Measurements from ENCODE around the gene TRPC4AP.
A peak's percentile ranks its signal among the peaks of the same experiment; 100 is the strongest.
"Not testable (repeated sequence)": the region's sequence is repeated elsewhere in the genome, so short reads cannot be mapped to it uniquely, and the experiment has no call there.

Gene TRPC4AP

DNA sequence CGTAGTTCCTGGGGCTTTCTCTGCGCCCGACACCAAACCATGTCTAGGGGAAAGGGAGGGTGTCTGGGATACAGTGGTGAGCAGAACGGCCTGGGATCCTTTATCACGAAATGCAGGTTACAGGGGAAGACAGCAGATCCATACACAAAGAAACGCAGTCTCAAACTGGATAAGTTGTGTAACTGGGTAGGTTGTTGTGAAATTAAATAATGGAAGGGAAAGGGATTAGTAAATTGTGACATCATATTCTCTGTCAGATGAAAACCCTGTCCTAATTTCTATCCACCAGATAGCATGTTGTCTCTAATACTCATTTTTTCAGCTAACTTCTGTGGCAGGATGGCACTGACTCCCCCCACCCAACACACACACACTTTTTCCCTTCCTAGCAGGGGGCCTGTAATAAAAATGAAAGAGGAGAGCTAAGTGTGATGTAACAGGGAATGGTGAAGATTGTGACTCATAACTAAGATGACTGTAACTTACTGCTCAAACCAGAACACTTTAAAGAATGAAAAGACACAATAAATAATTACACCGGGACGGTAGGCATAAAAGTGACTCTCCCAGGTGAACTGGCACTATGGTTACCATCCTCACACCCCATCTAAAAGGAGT, 769 bp upstream of the TRPC4AP start:
- peak in 2 of 3 experiments; percentile 67 to 79 for DNase-seq

DNA sequence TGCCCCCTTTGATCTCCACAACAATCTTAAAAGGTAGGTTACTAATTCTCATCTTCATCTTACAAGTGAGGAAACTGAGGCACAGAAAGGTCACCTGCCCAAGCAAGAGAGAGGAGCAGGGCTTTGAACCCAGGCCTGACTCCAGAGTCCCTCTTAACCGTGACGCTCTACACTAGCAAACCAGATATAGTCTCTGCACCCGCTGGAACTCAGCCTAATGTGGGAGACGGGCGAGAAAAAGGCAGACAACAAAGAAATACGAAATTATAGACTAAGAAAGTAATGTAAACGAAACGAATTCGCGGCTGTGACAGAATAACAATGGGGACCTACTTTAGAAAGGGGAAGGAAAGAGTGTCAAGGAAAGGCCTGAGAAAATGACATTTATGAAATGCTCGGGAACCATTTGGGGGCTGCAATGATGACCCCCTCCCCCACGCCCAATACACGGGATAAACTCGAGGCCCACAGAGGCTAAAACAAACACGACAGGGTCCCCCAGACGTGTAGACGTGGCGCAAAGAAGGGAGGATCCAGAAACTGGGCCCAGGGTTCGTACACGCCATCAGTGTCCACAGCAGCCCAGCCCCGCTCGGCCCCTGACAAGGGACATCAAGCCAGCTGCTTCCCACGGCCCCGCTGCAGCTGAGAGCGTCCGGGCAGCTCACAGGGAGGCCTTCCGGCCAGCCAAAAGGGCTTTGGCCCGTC, 637 bp downstream of the TRPC4AP start:
- DNase-seq, result peak in 2 of 3 experiments; percentile 32 to 58

DNA sequence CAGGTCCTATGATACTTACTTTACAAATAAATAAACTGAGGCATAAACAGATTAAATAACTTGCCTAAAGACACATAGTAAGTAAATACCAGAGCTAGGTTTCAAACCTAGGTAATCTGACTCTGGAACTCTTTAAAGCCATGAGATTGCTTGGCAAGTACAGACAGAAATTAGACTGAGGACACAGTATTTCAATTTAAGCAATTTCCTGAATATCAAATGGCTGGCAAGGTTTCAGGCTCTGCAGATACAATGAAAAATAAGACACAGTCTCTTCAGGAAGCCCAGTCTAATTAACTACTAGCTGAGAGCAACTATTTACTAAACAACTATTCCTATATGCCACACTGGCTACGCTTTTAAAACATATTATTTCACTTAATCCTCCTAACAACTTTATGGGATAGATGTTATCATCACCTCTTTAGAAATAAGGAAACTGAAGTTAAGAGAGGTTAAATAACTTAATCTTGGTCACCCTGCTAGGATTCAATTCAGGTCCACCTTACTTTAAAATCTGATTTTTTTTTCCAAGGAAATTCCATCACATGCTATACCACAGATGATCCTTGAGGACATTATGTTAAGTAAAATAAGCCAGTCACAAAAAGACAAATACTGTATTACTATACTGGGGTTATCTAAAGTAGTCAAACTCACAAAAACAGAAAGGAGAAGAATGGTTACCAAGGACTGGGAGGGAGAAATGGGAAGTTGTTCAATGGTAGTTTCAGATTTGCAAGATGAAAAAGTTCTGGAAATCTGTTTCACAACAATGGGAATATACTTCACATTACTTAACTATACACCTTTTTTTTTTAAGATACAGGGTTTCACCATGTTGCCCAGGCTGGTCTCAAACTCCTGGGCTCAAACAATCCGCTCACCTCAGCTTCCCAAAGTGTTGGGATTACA, 4.1 kb downstream of the TRPC4AP start:
- DNase-seq, result no peak

DNA sequence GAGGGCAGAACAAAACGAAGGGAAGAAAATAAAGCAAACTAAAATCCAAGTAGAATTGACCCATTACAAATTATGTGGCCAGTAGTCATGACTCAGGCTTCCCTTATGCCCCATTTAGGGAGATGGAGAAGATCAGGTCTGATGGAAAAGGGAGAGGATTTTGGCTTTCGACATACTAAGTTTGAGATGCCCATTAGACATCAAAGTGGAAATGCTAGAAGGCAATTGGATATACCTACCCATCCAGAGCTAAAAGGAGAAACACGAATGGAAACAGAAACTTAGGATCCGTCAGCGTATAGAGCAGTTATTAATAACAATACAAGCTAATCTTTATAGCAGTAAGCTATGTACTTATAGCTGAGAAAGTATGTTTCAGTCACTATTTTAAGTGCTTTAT, 4.8 kb downstream of the TRPC4AP start:
- no peak for DNase-seq

DNA sequence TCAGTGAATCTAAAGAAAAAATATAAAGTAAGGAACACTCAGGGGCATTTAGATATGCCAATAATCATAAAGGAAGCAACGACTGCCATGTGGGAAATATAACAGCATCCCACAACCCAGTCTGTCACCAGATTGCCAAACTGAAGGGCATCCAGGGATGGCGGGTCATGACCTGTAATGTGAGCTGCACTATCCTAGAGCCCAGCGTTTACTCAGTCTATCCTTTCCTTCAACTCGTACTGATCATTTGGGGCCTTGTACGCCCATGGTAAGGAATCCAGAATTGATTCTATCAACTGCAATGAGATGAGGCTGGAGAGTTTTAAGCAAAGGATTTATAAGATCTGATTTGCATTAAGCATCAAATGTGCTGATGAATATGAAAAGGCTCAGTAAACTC, 5.3 kb downstream of the TRPC4AP start:
- no peak for DNase-seq

DNA sequence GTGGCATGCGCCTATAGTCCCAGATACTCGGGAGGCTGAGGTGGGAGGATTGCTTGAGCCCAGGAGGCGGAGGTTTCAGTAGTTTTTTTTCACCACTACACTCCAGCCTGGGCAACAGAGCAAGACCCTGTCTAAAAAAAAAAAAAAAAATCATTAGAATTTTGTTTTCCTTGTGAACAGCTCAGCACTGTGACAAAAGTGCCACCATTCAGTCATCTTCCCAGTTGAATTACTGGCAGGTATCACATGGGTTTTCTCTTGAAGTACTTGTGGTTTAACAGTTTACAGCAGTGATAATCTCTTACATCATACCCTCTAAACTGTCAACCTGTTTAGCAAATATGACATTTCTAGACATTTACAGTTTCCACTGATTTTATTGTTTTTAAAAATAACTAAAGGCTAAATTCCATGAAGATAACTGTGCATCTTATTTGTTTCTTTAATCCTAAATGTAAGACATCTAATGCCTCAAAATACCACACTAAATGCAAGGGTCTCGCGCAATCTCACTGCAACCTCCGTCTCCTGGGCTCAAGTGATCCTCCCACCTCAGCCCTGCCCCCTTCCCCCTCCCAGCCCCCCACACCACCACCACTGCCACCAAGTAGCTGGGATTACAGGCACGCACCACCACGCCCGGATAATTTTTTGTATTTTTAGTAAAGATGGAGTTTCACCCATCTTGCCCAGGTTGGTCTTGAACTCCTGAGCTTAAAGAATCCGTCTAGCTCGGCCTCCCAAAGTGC, 7.0 kb downstream of the TRPC4AP start:
- no peak for DNase-seq

DNA sequence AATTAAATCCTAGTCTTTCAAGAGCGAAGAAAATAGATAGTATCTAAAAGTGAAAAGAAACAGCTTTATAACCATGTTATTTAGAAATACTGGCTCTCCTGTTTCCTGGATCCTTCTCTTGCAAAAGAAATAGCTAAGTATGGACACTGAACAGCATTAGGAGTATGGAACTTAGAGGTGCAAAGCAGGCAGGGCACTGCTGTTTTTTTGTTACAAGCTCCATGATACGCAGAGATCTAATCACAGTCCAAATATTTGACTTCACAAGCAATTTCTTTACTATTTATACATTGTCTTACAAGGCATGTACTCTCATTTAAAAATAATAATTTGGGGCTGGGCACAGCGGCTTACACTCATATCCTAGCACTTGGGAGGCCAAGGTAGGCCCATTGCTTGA, 7.6 kb downstream of the TRPC4AP start:
- no peak for DNase-seq

DNA sequence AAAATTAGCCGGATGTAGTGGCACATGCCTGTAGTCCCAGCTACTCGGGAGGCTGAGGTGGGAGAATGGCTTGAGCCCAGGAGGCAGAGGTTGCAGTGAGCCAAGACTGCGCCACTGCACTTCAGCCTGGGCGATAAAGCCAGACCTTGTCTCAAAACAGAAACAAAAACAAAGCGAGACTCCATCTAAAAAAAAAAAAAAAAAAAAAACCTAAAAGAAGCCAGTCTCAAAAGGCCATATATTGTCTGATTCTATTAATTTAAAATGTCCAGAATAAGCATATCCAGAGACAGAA, 12.3 kb downstream of the TRPC4AP start:
- not testable (repeated sequence) for DNase-seq

DNA sequence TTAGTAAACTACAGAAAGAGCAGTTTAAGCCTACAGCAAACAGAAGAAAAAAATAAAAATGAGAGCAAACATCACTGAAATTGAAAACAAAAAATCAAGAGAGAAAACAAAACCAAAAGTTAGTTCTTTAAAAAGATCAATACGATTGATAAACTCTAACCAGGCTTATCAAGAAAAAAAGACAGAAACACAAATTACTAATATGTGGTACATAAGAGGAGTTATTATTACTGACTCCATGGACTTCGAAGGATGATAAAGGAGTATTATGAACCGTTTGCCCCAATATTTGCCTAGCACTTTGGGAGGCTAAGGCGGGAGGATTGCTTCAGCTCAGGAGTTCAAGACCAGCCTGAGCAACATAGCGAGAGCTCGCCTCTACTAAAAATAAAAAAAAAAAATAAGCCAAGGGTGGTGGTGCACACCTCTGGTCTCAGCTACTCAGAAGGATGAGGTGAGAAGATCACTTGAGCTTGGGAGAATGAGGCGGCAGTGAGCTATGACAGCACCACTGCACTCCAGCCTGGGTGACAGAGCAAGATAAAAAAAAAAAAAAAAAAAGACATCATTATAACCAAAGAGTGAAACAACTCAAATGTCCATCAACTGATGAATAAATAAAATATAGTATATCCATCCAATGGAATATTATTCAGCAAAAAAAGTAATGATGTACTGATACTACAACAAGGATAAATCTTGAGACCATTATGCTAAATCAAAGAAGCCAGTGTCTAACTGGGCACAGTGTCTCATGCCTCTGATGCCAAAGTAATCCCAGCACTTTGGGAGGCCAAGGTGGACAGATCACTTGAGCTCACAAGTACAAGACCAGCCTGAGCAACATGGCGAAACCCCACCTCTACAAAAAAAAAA, 12.9 kb downstream of the TRPC4AP start:
- DNase-seq, result no peak

DNA sequence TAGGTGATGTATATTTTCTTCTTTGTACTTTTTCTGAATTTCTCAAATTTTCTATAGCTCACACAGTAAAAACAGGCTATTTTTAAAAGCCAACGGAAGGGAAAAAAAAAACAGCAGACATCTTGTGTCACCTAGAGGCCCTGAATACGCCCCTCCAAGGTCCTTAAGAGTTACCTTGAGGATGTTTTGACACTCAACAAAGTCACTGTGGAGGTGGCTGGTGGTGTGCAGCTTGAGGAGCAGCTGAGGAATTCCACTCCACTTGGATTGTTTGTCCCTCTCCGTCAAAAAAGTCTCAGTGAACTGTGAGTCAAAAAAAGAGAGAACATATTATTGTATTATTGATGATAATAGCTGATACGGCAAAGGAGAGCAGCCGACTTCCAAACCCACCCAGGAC, 14.7 kb downstream of the TRPC4AP start:
- DNase-seq, result no peak

DNA sequence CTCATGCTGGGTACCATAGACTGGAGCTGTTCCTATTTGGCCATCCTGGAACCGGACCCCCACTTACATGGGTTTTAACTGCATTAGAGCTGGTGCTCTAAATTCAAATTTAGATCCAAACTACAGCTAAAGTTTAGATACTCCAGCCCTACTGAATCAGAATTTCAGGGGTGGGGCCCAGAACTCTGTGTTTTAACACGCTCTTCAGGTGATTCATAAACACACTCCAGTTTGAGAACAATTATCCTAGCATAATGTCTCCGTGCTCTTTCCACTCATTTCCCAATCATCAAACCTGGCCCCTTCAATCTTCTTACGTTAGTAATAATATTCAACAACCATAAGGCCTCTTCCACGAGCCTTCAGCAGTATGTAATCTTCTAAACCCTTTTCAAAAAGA, 15.3 kb downstream of the TRPC4AP start:
- no peak for DNase-seq

DNA sequence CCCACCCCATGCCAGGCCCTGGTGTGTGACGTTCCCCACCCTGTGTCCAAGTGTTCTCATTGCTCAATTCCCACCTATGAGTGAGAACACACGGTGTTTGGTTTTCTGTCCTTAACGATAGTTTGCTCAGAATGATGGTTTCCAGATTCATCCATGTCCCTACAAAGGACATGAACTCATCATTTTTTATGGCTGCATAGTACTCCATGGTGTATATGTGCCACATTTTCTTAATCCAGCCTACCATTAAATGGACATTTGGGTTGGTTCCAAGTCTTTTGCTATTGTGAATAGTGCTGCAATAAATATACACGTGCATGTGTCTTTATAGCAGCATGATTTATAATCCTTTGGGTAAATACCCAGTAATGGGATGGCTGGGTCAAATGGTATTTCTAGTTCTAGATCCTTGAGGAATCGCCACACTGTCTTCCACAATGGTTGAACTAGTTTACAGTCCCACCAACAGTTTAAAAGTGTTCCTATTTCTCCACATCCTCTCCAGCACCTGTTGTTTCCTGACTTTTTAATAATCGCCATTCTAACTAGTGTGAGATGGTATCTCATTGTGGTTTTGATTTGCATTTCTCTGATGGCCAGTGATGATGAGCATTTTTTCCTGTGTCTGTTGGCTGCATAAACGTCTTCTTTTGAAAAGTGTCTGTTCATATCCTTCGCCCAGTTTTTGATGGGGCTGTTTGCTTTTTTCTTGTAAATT, 21.0 kb downstream of the TRPC4AP start:
- DNase-seq, result not testable (repeated sequence)

DNA sequence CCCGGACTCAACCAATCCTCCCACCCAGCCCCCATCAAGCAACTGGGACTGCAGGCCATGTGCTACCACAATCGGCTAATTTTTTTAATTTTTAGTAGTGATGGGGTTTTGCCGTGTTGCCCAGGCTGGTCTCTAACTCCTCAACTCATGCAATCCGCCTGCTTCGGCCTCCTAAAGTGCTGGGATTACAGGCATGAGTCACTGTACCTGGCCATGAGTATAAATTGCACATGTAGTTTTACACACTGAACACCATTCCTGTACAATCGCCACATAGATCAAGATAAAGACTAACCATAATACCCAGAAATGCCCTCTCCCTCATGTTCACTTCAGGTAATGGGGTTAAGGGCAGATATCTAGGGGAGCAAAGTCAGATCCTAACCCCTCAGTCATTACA, 26.4 kb downstream of the TRPC4AP start:
- DNase-seq, result no peak

DNA sequence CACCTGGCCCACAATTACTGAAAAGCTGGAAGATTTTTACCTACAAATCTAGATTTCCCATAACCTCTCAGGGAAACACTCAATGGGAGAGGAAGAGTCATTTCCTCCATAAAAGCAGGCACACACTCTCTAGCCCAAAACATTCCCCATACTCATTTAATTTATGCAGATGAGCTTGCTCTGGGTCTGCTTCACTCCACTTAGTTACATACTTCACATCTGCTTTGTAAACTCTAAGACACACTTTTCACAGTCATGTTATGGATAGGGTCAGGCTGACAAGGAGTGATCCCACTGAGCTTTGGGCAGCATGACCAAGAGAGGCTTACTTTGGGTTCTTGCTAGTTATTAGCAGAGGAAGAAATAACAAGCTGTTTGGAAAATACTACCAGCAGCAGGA, 27.4 kb downstream of the TRPC4AP start:
- DNase-seq, result no peak

DNA sequence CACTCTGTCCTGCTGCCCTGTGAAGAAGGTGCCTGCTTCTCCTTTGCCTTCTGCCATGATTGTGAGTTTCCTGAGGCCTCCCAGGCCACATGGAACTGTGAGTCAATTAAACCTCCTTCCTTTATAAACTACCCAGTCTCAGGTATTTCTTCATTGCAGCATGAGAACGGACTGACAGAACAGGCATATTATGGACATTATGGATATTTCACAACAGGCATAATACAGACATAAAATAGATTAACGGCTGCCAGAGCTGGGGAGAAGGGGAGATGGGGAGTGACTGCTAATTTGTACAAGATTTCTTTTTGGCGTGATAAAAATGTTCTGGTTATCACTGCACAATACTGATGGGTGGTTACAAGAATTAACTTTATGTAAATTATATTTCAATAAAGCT, 29.4 kb downstream of the TRPC4AP start:
- DNase-seq, result no peak

DNA sequence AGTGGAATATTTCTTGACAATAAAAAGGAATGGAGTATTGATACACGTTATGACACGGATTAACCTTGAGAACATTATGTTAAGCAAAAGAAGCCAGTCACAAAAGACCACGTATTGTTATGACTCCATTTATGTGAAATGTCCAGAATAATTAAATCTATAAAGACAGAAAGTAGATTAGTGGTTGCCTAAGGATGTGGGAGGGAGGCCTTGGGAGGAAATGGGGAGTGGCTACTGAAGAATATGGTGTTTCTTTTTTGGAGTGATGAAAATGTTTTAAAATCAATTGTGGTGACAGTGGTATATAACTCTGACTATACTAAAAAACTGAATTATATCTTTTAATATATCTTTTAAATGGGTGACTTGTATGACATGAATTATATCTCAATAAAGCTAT, 30.1 kb downstream of the TRPC4AP start:
- DNase-seq, result no peak

DNA sequence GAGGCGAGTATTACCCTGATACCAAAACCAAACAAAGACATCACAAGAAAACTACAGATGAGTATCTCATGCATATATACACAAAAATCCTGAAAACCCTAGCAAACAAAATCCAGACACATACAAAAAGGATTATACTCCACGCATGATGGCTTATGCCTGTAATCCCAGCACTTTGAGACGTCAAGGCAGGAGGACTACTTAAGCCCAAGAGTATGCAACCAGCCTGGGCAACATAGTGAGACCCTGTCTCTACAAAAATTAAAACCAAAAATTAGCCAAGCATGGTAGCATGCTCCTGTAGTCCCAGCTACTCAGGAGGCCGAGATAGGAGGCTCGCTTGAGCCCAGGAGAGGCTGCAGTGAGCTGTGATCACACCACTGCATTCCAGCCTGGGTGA, 32.4 kb downstream of the TRPC4AP start:
- no peak for DNase-seq

DNA sequence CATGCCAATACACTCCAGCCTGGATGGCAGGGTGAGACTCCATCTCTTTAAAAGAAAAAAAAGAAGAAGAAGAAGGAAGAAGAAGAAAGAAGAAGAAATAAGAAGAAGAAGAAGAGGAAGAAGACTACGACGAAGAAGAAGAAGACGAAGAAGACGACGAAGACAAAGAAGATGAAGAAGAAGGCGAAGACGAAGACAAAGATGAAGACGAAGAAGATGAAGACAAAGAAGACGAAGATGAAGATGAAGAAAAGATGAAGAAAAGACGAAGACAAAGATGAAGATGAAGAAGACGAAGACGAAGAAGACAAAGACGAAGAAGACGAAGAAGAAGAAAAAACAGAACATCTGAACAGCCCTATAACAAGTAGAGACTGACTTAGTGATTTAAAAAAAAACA, 33.0 kb downstream of the TRPC4AP start:
- DNase-seq, result no peak

DNA sequence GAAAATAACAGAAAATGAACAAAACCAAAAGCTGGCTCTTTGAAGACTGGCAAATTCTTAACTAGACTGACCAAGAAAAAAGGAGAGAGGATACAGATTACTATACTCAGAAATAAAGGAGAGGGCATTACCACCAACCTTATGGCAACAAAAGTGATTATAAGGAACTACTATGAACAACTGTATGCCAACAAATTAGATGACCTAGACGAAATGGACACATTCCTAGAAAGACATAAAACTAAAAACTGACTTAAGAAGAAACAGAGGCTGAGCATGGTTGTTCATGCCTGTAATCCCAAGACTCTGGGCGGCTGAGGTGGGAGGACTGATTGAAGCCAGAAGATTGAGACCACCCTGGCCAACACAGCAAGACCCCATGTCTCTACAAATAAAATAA, 33.5 kb downstream of the TRPC4AP start:
- no peak for DNase-seq

DNA sequence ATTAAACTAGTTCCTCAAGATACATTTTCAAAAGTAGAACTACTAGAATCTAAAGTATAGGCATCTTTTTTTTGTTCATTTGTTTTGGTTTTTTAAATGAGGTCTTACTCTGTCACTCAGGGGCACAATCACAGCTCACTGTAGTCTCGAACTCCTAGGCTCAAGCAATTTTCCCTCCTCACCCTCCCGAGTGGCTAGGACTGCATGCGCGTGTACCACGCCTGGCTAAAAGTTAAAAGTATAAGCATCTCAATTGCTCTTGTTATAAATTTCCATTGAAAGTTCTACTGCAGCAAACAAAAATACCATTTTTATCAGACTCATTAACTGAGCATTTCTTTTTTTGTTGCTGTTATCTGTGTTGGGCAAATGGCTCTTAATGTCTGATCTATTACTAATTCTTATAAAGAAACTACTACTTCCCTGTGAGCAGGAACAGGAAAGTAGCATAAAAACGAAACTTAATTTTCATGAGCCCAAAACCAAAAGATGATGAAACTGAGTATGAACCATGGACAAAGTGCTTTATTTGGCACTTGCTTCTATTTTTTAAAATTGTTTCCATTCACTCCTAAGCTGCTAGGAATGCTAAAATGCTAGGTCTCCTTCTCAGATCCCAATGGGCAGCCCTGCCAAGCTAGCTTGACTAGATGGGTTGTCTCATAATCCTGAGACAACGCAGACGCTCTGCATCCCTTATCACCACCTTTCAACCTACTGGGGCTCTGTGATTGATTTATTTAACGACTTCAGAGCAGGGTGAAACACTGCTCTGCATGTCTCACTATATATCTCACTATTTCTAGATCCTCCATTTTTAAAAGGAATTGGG, 36.9 kb downstream of the TRPC4AP start:
- no peak for DNase-seq

DNA sequence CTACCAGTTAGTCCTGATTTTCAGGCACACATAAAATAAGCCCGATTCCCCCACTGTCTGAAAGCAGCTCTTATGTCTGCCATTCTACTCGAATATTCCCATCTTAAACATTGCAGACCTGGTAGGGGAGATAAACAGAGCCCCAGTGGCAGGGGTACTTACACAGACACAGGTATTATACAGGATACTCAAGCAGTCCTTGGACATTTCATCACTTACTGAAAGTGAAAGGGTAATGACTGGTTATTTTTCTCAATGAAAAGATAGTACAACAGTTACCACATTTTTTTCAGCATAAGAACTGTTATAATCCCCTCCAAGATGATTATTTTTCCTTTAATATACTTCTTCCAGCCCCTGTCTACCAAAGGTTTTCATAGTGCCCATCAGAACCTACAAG, 37.8 kb downstream of the TRPC4AP start:
- DNase-seq, result no peak

All from NCI-H1417 (cell line).